Inflammatory macrophage treated with lipopolysaccharide for 4 hours (primary cell): Measurements from ENCODE around the gene TIMP3.

Experiments used
- DNase-seq: peaks from one replicate; pipeline ENCODE4 v3.0.0-alpha.2; 2020

Gene TIMP3

DNA sequence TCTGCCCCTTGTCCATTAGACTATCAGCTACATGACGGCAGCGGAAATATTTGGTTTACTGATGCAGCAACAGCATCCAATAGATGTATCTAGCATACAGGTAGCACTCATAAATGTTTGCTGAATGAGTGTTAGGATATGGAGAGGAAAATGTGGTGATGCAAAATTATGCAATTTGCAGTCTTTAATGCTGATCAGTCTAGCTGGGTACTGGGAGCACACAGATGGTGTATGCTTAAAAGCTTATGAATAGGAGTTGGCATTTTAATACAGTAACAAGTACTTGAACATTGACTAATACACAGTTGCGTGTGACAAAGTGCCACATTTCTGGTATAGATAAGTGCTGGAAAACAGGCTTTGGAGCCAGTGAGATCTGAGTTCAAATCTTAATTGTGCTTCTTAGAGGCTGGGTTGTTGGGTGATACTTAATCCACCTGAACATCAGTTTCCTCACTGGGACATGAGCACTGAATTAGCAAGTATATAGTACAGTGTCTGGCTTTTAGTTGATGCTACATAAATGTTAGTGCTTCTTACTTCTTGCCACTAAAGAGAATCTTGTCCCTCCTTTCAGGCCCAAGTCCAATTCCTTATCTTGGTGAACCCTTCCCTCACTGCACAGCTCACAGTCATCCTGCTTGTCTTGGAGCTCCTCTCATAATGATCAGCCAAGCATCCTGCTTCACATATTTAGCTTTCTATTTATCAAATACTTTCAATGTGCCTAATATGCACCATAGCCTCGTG lies 99.6 kb downstream of the TIMP3 start:
- no peak for DNase-seq

DNA sequence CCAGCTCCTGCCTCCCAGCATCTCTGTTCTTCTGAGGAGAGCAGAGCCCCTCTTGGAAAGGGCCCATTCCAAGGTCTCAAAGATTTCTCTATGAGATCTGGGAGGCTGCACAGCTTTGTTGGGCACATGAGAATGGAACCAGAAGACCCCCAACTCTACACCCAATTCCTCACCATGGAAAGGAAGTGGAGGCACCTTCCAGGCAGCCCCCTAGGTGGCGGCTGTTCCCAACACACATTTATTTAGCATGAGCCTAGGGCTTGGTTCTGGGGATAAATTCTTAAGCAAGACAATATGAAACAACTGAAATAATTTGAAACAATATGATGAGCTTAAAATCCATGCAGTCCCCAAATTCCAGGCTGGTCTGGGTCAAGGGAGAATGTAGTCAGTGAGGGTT lies 100.4 kb downstream of the TIMP3 start:
- no peak for DNase-seq

DNA sequence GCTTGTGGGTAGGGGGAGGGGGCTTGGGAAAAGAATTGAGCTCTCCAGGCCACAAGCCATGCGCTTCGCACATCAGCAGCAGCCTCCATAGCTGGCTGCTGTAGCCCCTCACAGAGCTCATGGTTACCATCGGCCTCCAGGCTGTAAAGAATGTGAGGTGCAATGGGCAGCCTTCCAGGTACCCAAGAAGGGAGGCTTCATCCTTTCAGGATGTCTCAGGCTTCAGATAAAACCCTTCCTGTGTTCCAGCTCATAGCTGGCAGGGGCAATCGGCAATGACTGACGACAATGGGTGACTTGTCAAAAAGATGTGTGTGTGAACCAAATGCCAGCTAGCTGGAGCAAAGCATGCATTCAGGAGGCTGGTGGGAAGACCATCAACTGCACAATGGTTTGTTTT lies 102.0 kb downstream of the TIMP3 start:
- DNase-seq = no peak

DNA sequence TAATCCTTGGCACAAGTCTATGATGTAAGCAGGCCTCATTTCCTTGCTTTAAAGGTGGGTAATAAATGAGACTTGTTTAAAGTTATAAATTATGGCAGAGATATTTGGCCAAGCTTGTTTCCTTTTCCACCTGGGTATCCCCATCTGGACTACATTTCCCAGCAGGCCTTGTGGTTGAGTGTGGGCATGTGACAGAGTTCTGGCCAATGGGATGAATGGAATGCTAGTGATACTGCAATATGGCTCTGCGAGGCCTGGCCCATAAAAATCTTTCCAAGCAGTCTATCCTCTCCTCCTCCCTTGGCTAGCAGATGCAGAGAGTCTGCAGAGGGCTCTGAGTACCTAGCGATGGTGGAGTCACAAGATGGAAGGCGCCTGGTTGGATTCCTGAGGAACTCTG lies 102.5 kb downstream of the TIMP3 start:
- DNase-seq = peak; percentile 2

DNA sequence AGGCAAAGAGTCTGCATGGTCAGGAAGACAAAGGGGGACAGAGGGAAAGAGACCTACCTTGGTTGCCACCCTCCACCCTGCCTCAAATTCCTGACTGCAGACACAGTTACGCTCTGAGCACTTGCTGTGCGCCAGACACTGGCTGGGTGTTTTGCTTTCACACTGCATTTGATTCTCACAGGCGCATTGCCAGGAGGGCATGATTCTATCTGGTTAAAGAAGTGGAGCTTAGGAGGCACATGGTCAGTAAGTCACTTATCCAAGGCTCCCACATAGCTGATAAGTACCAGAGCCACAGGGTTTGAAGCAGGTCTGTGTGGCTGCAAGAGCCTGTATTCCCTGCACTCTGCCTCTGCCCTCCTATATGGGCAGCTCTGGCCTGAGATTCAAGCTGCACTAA lies 103.9 kb downstream of the TIMP3 start:
- DNase-seq = no peak

DNA sequence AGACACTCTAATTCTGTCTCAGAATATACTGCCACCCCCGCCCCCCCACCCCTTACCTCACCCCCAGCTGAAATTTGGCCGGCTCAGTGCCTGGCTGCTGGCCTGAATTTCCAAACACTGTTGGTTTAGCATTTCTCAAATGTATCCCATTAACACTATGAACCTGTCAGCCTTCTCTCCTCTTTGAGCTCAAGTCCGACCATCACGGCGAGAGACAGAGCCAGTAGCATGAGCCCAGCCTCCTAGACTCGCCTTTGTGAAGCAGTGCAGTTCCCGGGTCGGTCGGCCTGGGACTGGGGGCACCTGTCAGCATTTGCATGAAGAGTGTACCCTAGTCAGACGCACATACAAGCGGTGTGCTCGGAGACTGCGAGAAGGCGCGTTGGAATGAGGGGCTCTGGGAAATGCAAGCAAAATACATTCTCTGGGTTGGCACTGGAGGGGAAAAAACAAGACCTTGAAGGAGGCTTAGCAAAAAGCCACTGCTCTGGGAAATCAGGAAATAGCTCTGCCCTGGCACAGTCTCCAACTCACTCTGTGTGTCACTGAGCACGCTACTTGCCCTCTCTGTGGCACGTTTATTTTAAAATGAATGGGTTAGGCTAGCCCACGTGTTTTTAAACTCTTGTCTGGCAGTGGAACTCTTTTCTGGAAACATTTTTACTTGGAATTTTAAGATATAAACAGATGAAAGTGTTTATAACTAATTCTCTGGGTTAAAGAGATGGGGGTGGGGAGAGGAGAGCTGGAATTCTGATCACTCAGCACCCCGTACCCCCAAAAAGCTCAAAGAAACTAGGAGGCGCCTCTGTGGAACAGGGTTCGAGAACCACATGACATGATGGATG lies 108.3 kb downstream of the TIMP3 start:
- DNase-seq = no peak

DNA sequence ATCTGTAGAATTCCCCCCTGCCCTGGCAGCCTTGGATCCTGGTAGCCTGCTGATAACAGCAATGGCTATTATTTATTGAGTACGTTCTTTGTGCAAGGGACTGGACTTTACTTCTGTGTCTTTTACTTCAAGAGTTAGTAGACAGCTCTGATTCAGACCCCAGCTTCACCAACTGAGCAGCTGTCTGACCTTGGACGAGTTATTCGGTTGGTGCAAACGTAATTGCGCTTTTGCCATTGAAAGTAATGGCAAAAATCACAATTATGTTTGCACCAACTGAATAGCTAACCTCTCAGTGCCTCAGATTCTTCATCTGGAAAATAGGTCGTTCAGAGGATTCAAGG lies 108.9 kb downstream of the TIMP3 start:
- no peak for DNase-seq

DNA sequence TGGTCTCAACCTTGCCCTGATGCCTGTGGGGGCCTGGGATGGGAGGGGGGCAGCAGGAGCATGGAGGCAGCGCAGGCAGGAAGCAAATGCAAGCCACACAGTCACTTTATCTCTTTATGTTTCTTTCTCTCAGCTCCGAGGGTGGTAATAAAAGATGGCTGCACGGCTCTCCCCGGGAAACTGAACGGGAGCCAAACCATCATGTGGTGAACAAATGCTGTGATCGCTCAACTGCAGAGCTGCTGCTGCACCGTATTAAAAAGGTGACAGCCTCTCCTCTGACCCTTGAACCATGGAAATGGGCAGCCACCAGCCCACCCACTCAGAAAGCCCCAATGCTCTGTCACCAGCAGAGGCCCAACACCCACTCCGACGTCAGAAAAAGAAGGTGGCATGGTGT lies 110.0 kb downstream of the TIMP3 start:
- no peak for DNase-seq
